B cell (primary cell): Measurements from ENCODE around the gene SDK2. TPM values are rescaled to one million over a fixed set of nuclear protein-coding genes. Genes with fewer than 3 reads are reported as not detected.

Experiments
- ATAC-seq: fragments of 200-7000 bp; cut with Tn5 transposase; one replicate; pipeline ENCODE4 v1.10.0; 2021; ENCODE audit warnings: low read depth, mild to moderate bottlenecking, moderate number of reproducible peaks, moderate library complexity
- CTCF ChIA-PET: fragments of 350-600 bp; sonication (Branson Sonifier 250); formaldehyde crosslinking; loops from one replicate; lab custom pipeline; 2021; ENCODE audit warnings: antibody characterized with exemption, inconsistent platforms; lab: Charles Lee
- POLR2A ChIA-PET: fragments of 350-600 bp; sonication (Branson Sonifier 250); formaldehyde crosslinking; loops from one replicate; lab custom pipeline; 2021; ENCODE audit warnings: antibody characterized with exemption; lab: Charles Lee
- DNase-seq: peaks from one replicate; pipeline ENCODE4 v3.0.0; 2013
- H2AFZ ChIP-seq: 2 replicates; pipeline ENCODE4 v1.6.1; 2012; ENCODE audit warnings: mild to moderate bottlenecking, low read depth, low read length; ENCODE audit not compliant: insufficient read depth, poor library complexity, severe bottlenecking
- H3K27ac ChIP-seq, 2 donors: 1 replicate in 1 of 2; 2 replicates in 1 of 2; pipeline ENCODE4 v1.5.1; 2012 to 2013; ENCODE audit warnings: low read length in 2 of 2, mild to moderate bottlenecking in 2 of 2, moderate library complexity in 1 of 2
- H3K27me3 ChIP-seq, 4 experiments: fragments of 200-600 bp in 1 of 4; sonication (generic) in 1 of 4; replicated peaks in 1 of 4; 1 replicate in 2 of 4; 2 replicates in 2 of 4; pipeline versions ENCODE4 v1.6.1 to v1.7.0; 2013 to 2016; ENCODE audit warnings: low read length in 3 of 4, mild to moderate bottlenecking in 2 of 4, mixed read lengths in 1 of 4, moderate library complexity in 1 of 4; ENCODE audit not compliant: insufficient read depth in 4 of 4, control insufficient read depth in 3 of 4; ENCODE audit errors: control extremely low read depth in 1 of 4
- H3K36me3 ChIP-seq, 2 experiments: replicated peaks in 1 of 2; 1 replicate in 1 of 2; 2 replicates in 1 of 2; pipeline versions ENCODE4 v1.6.1 to v1.7.1; 2013; ENCODE audit warnings: low read length in 1 of 2; ENCODE audit not compliant: insufficient read depth in 2 of 2, control insufficient read depth in 1 of 2; ENCODE audit errors: control extremely low read depth in 1 of 2, extremely low read depth in 1 of 2
- H3K4me1 ChIP-seq, 2 donors: fragments of 200-600 bp in 1 of 2; sonication (generic) in 1 of 2; 1 replicate in 1 of 2; 2 replicates in 1 of 2; pipeline versions ENCODE4 v1.5.1 to v1.6.1; 2013 to 2017; ENCODE audit warnings: low read length in 2 of 2; ENCODE audit not compliant: control insufficient read depth in 2 of 2, insufficient read depth in 2 of 2
- H3K4me2 ChIP-seq: replicated peaks from 2 replicates; pipeline ENCODE3; 2012; ENCODE audit warnings: mild to moderate bottlenecking, low read depth, low read length; ENCODE audit not compliant: poor library complexity, severe bottlenecking
- H3K4me3 ChIP-seq, 5 experiments: fragments of 200-600 bp in 1 of 5; sonication (generic) in 1 of 5; 1 replicate in 3 of 5; 2 replicates in 2 of 5; pipeline versions ENCODE4 v1.5.1 to v1.7.0; 2011 to 2016; ENCODE audit warnings: low read length in 4 of 5, mild to moderate bottlenecking in 4 of 5, low read depth in 2 of 5, control low read depth in 1 of 5, moderate library complexity in 1 of 5; ENCODE audit not compliant: insufficient read depth in 1 of 5; ENCODE audit errors: control extremely low read depth in 1 of 5, extremely low read depth in 1 of 5
- H3K79me2 ChIP-seq: fragments of 200-600 bp; sonication (generic); one replicate; pipeline ENCODE4 v1.6.0; 2016; ENCODE audit warnings: low read length; ENCODE audit not compliant: control insufficient read depth, insufficient read depth
- H3K9ac ChIP-seq: fragments of 200-600 bp; sonication (generic); 2 replicates; pipeline ENCODE4 v1.6.1; 2017; ENCODE audit warnings: mild to moderate bottlenecking, low read length, moderate library complexity
- H3K9me3 ChIP-seq, 3 donors: one replicate each; pipeline versions ENCODE4 v1.6.1 to v1.7.1; 2013; ENCODE audit warnings: low read length in 2 of 3; ENCODE audit not compliant: control insufficient read depth in 2 of 3, insufficient read depth in 1 of 3; ENCODE audit errors: control extremely low read depth in 1 of 3
- H4K20me1 ChIP-seq: 2 replicates; pipeline ENCODE4 v1.6.0; 2012; ENCODE audit warnings: mild to moderate bottlenecking, low read length; ENCODE audit not compliant: insufficient read depth, control insufficient read depth, poor library complexity, severe bottlenecking
- H3K27ac Mint-ChIP-seq: one replicate; pipeline ENCODE4 v1.8.0; 2021; ENCODE audit warnings: mixed read lengths
- H3K27me3 Mint-ChIP-seq: one replicate; pipeline ENCODE4 v1.8.0; 2021; ENCODE audit warnings: mixed read lengths
- H3K4me1 Mint-ChIP-seq: one replicate; pipeline ENCODE4 v1.8.0; 2021; ENCODE audit warnings: mixed read lengths
- H3K4me3 Mint-ChIP-seq: one replicate; pipeline ENCODE4 v1.8.0; 2021; ENCODE audit warnings: mixed read lengths
- H3K9me3 Mint-ChIP-seq: one replicate; pipeline ENCODE4 v1.8.0; 2022; ENCODE audit warnings: mixed read lengths; ENCODE audit not compliant: insufficient read depth
- EZH2 ChIP-seq: IDR thresholded peaks from 2 replicates; pipeline ENCODE4 v1.6.1; 2012; ENCODE audit warnings: borderline replicate concordance, low read depth, mild to moderate bottlenecking, moderate library complexity, low read length; ENCODE audit not compliant: insufficient read depth, poor library complexity, severe bottlenecking
- WGBS: methylation state at CpG from one replicate; pipeline ENCODE4 v1.1.5; 2013; ENCODE audit warnings: missing lambda C conversion rate; ENCODE audit not compliant: insufficient coverage; 5-methylcytosine and 5-hydroxymethylcytosine counted together
- intact Hi-C: fragments of 100-400 bp; cut with micrococcal nuclease; formaldehyde crosslinking; loops from one replicate; pipeline ENCODE4 v1.10.0; 2022
- polyA plus RNA-seq: library from polyadenylated mRNA; depleted of rRNA; stranded (reverse); fragments of >200 nt; gene quantifications from 2 replicates; pipeline ENCODE4 v1.2.3, GENCODE V29; 2012
- total RNA-seq, 2 donors: library from RNA; stranded (reverse); fragments of 120-200 nt in 1 of 2; gene quantifications; 1 replicate in 1 of 2; 2 replicates in 1 of 2; pipeline versions ENCODE4 v1.2.3 to v1.2.4, GENCODE V29; 2013 to 2022
- TF ChIP-seq, protein P1 (sequence below): fragments of 200-600 bp; IDR thresholded peaks from one replicate; pipeline ENCODE4 v1.8.0; 2022; ENCODE audit warnings: antibody characterized with exemption, mild to moderate bottlenecking

Gene SDK2
- total and polyA plus RNA-seq, 2 donors (not counting 1 experiment from before 2014, with no cell fraction given), result 3.2 to 13.0 TPM

DNA sequence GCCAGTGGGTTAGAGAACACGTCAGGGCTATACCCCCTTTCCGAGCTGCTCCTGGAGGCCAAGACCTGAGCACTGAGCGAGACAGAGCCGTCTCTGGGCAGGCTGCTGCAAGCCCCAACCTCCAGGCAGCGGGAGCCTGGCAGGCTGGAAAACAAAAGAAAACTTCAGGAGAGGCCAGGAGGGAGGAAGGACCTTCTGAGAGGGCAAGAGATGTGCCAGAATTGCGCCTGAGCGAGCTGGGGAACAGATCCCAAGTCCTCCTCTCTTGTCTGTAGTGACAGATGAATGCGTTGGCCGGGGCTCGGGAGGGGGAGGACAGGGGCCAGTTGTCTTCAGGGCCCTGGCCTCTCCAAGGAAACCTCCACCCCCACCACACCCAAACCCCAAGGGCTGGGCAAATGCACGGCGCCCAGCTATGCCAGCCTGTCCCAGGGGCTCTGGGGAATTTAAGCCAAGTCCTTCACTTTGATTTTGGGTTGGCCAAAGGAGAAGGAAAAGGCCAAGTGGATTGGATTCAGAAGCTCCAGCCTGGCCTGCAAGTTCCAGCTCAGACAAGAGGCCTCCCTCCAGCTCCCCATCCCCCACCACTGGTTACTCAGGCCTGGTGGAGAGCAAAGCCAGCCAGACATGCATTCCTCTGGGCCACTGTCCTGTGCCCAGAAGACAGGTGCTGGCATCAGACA is 18.1 kb downstream of the SDK2 start:
- H3K9me3 Mint-ChIP-seq, result no peaks in the 10 kb centered on the region
- POLR2A ChIA-PET, result no interaction called here
- intact Hi-C loops, result no loop called here
- Histone ChIP-seq H2AFZ (no peak overlapping the region), H3K4me3 (no peak overlapping the region), H3K27me3 (no peaks in the 10 kb centered on the region), H3K9me3 (peaks cover 0 to 2% (median 0%) of the 10 kb centered on the region in 3 donors), H3K27ac (no peak overlapping the region), H3K4me2 (no peak overlapping the region), H3K79me2 (peaks cover 50% of the 10 kb centered on the region), H4K20me1 (peaks cover 35% of the 10 kb centered on the region), H3K4me1 (peaks cover 0 to 5% of the 10 kb centered on the region in 2 donors), H3K36me3 (no peaks in the 10 kb centered on the region), H3K9ac (no peak overlapping the region)
- H3K27ac Mint-ChIP-seq, result no peak overlapping the region
- no peak overlapping the region for H3K4me3 Mint-ChIP-seq
- TF ChIP-seq, protein P1, sequence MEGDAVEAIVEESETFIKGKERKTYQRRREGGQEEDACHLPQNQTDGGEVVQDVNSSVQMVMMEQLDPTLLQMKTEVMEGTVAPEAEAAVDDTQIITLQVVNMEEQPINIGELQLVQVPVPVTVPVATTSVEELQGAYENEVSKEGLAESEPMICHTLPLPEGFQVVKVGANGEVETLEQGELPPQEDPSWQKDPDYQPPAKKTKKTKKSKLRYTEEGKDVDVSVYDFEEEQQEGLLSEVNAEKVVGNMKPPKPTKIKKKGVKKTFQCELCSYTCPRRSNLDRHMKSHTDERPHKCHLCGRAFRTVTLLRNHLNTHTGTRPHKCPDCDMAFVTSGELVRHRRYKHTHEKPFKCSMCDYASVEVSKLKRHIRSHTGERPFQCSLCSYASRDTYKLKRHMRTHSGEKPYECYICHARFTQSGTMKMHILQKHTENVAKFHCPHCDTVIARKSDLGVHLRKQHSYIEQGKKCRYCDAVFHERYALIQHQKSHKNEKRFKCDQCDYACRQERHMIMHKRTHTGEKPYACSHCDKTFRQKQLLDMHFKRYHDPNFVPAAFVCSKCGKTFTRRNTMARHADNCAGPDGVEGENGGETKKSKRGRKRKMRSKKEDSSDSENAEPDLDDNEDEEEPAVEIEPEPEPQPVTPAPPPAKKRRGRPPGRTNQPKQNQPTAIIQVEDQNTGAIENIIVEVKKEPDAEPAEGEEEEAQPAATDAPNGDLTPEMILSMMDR, result no peak
- no peak for TF ChIP-seq EZH2
- ATAC-seq (no peak), DNase-seq (no peak)
- WGBS, result 83% methylated on average over 10 of the region's 12 CpGs
- H3K4me1 Mint-ChIP-seq, result peaks cover 25% of the 10 kb centered on the region
- CTCF ChIA-PET, result interaction anchor here (0.8 to 0.9 kb wide), 2 partner anchors 20 to 84 kb away, joined by 3 read pairs; no protein-coding TSS in a partner anchor
- no peaks in the 10 kb centered on the region for H3K27me3 Mint-ChIP-seq

DNA sequence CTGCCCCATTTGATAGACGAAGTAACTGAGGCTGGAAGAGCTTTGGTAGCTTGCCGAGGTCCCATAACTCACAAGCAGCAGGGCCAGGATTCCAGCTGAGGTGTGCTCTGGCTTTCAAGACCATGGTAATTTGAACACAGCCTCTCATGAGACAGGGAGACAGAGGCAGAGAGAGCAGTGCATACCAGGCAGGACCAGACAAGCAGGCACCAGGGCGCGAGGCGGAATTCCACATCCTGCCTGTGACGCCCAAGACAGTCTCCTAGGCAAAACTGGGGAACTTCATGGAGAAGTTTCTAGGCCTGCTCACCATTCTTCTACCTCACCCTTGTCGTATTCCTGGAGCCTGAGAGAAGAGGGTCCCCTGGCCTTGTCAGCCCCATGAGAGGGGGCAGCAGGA is 19.2 kb downstream of the SDK2 start:
- no peaks in the 10 kb centered on the region for H3K27me3 Mint-ChIP-seq
- intact Hi-C loops, result no loop called here
- Histone ChIP-seq H3K36me3 (no peaks in the 10 kb centered on the region), H3K9me3 (peaks cover 0 to under 1% (median 0%) of the 10 kb centered on the region in 3 donors), H3K4me1 (peaks cover 7 to 15% of the 10 kb centered on the region in 2 donors), H3K9ac (no peak overlapping the region), H4K20me1 (peaks cover 24% of the 10 kb centered on the region), H3K79me2 (peaks cover 42% of the 10 kb centered on the region), H3K27me3 (no peaks in the 10 kb centered on the region), H3K4me2 (no peak overlapping the region), H3K4me3 (no peak overlapping the region), H2AFZ (no peak overlapping the region), H3K27ac (no peak overlapping the region)
- H3K27ac Mint-ChIP-seq, result no peak overlapping the region
- TF ChIP-seq, protein P1, result no peak
- TF ChIP-seq EZH2, result no peak
- WGBS, result 98% methylated on average over 6 of the region's 7 CpGs
- ChIA-PET CTCF (interaction anchor here (1.8 kb wide), 1 partner anchor 10 kb away, joined by 4 read pairs; no protein-coding TSS in a partner anchor), POLR2A (no interaction called here)
- H3K4me3 Mint-ChIP-seq, result no peak overlapping the region
- H3K4me1 Mint-ChIP-seq, result peaks cover 35% of the 10 kb centered on the region
- ATAC-seq (no peak), DNase-seq (no peak)
- no peaks in the 10 kb centered on the region for H3K9me3 Mint-ChIP-seq
